Hepatocyte (in vitro differentiated cells): ENCODE results near the gene PDCL2.

Experiments used
- EZH2 ChIP-seq: fragments of 200-600 bp; sonication (generic); IDR thresholded peaks from 2 replicates; pipeline ENCODE4 v1.6.1; 2016; ENCODE audit warnings: antibody characterized with exemption, mild to moderate bottlenecking, borderline replicate concordance
- TF ChIP-seq, protein P1 (sequence below): fragments of 200-600 bp; sonication (generic); IDR thresholded peaks from 2 replicates; pipeline ENCODE4 v1.5.1; 2016; ENCODE audit warnings: antibody characterized with exemption, mild to moderate bottlenecking; ENCODE audit not compliant: poor library complexity

DNA sequence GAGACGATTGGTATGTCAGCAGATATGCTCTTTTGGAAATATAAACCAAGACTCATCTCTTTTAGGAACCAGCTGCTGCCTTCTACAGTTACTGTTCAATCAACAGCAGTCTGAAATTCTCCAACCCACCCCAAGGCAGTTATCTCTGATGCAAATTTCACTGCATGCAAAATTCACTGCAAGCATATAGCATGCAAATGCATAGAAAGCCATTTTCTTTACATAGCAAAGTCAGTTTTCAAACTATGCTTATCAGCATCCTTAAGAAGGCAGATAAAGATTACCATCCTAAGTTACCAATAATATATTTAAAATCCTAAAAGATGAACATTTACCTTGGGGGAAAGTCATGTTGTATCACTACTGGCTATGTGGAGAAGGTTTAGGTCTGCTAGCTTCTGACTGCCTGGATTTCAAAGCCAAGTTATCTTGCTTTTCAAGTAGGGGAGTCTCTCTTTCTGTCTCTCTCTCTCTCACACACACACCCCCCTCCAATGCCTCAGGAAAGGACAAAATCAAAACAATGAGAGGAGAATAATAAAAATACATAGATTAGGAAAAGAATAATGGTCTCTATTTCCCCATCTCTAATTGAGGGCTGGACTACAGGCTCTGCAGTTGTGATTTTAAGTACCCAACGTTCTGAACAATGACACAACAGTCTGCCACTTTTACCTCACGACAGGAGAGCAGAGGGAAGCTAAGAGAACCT is 42.5 kb upstream of the PDCL2 start:
- TF ChIP-seq, protein P1, sequence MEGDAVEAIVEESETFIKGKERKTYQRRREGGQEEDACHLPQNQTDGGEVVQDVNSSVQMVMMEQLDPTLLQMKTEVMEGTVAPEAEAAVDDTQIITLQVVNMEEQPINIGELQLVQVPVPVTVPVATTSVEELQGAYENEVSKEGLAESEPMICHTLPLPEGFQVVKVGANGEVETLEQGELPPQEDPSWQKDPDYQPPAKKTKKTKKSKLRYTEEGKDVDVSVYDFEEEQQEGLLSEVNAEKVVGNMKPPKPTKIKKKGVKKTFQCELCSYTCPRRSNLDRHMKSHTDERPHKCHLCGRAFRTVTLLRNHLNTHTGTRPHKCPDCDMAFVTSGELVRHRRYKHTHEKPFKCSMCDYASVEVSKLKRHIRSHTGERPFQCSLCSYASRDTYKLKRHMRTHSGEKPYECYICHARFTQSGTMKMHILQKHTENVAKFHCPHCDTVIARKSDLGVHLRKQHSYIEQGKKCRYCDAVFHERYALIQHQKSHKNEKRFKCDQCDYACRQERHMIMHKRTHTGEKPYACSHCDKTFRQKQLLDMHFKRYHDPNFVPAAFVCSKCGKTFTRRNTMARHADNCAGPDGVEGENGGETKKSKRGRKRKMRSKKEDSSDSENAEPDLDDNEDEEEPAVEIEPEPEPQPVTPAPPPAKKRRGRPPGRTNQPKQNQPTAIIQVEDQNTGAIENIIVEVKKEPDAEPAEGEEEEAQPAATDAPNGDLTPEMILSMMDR: no peak
- TF ChIP-seq EZH2: no peak
